Articular chondrocyte of knee joint (primary cell): ENCODE measurements around the gene MICAL1. TPM values are rescaled to one million over a fixed set of nuclear protein-coding genes. Genes with fewer than 3 reads are reported as not detected.

Source experiments
- total RNA-seq: library from RNA; depleted of rRNA; stranded (reverse); fragments of >200 nt; gene quantifications from 2 replicates; pipeline ENCODE4 v1.2.3, GENCODE V29; 2012

The MICAL1 gene
- total RNA-seq, result 45.2 and 59.6 TPM in 2 replicates

DNA sequence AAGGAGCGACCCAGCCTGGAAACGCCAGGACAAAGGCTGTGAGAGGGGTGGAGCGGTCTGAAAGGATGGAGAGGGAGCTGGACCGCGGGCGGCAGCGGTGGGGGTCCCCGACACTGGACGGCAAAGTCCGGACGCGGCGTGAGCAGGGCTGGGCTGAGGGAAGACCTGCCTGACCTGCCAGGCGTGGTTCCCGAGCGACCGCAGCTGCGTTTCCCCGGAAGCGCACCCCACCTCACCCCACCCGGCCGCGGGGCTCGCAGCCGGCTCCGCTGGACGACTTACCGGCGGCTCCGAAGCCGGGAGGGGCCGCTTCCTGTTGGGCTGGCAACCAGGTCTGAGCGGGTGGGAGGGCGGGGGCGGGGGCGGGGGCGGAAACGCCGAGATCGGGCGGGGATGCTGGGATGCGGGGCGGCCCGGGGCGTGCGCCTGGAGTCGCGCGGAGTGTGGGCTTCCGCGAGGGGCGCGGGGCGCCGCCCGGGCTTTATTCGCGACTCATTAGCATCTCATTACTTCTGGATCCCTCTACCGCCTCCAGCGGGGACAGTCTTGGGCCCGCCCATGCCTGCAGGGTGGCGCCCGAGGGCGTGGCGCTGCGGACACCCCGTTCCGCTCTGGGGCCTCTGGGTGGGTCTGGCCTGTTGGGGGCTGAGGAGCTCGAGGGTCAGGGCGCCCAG is at the start of gene MICAL1:
Gene MICAL1, minus strand, starts transcription at position 336 of the 674 bp plus-strand sequence. CDS start 1,576 bp downstream, outside the sequence.

DNA sequence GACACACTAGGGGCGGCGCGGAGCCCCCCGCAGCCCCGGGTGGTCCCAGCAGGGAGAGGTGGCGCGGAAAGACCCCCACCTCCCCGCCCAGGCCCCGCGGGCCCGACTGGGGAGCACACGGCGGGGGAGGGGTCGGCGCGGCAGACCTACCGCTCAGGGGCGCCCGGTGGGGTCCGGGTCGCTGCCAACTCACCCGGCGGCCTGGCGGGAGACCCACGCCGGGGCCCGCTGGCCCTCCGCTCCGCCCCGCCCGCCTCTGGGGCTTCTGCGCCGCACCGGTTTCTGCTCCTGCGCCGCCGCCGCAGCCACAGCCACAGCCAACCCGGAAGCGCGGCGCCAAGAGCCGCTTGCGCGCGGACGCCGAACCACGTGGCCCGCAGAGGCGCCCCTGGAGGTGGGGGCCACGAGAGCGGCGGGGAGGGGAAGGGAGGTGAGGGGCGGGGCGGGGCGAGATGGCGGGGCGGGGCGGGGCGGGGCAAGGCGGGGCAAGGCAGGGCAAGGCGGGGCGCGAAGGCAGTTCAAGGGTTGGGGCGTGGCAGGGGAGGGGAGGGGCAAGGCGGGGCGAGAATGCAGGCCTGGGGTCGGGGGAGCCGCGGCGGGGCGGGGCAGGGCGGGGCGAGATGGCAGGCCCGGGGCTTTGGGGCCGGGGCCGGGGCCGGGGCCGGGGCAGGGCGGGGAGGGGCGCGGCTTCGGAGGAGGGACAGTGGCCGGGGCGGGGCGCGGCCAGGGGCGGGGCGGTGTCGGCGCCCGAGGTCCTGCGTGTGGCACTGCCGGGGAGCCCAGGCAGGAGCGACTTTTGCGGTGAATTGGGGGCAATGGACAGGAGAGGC is 27.5 kb upstream of the MICAL1 start, which contains the start of gene ZBTB24:
Gene ZBTB24, minus strand, starts transcription at position 315 of the 830 bp plus-strand sequence. CDS start 1,193 bp downstream, outside the sequence.

GRCh38 chr6:109440331-109441068 is 15.1 kb downstream of the MICAL1 start, which contains the start of the genes PPIL6 and SMPD2:
PPIL6 (minus strand) TSS chr6:109440628; CDS start chr6:109440590, 38 bp downstream.
SMPD2 (plus strand) TSS chr6:109440724; CDS start chr6:109441122, 398 bp downstream.

Other genes with a start within 250 kb of the MICAL1 start
- 305 and 318 TPM in 2 replicates for gene CD164, start 73.3 kb downstream of the MICAL1 start, total RNA-seq
- gene PPIL6, start 15.1 kb downstream of the MICAL1 start, total RNA-seq, result 3.9 and 6.2 TPM in 2 replicates
- gene SMPD2, start 15.0 kb downstream of the MICAL1 start, total RNA-seq, result 10.7 and 12.9 TPM in 2 replicates
- gene ZBTB24, start 27.4 kb upstream of the MICAL1 start, total RNA-seq, result 10.9 and 13.7 TPM in 2 replicates
- 5.6 and 6.9 TPM in 2 replicates for gene AK9, start 235.4 kb upstream of the MICAL1 start, total RNA-seq
- 25.7 and 28.9 TPM in 2 replicates for gene FIG4, start 235.5 kb upstream of the MICAL1 start, total RNA-seq